B cell (primary cell): ENCODE data around the gene ANLN. TPM values are rescaled to one million over a fixed set of nuclear protein-coding genes. Genes with fewer than 3 reads are reported as not detected.

Source experiments
- ATAC-seq: fragments of 200-7000 bp; cut with Tn5 transposase; one replicate; pipeline ENCODE4 v1.10.0; 2021; ENCODE audit warnings: low read depth, mild to moderate bottlenecking, moderate number of reproducible peaks, moderate library complexity
- CTCF ChIA-PET: fragments of 350-600 bp; sonication (Branson Sonifier 250); formaldehyde crosslinking; loops from one replicate; lab custom pipeline; 2021; ENCODE audit warnings: antibody characterized with exemption, inconsistent platforms; lab: Charles Lee
- POLR2A ChIA-PET: fragments of 350-600 bp; sonication (Branson Sonifier 250); formaldehyde crosslinking; loops from one replicate; lab custom pipeline; 2021; ENCODE audit warnings: antibody characterized with exemption; lab: Charles Lee
- DNase-seq: peaks from one replicate; pipeline ENCODE4 v3.0.0; 2013
- H2AFZ ChIP-seq: 2 replicates; pipeline ENCODE4 v1.6.1; 2012; ENCODE audit warnings: mild to moderate bottlenecking, low read depth, low read length; ENCODE audit not compliant: insufficient read depth, poor library complexity, severe bottlenecking
- H3K27ac ChIP-seq, 2 donors: 1 replicate in 1 of 2; 2 replicates in 1 of 2; pipeline ENCODE4 v1.5.1; 2012 to 2013; ENCODE audit warnings: low read length in 2 of 2, mild to moderate bottlenecking in 2 of 2, moderate library complexity in 1 of 2
- H3K27me3 ChIP-seq, 4 experiments: fragments of 200-600 bp in 1 of 4; sonication (generic) in 1 of 4; replicated peaks in 1 of 4; 1 replicate in 2 of 4; 2 replicates in 2 of 4; pipeline versions ENCODE4 v1.6.1 to v1.7.0; 2013 to 2016; ENCODE audit warnings: low read length in 3 of 4, mild to moderate bottlenecking in 2 of 4, mixed read lengths in 1 of 4, moderate library complexity in 1 of 4; ENCODE audit not compliant: insufficient read depth in 4 of 4, control insufficient read depth in 3 of 4; ENCODE audit errors: control extremely low read depth in 1 of 4
- H3K36me3 ChIP-seq, 2 experiments: replicated peaks in 1 of 2; 1 replicate in 1 of 2; 2 replicates in 1 of 2; pipeline versions ENCODE4 v1.6.1 to v1.7.1; 2013; ENCODE audit warnings: low read length in 1 of 2; ENCODE audit not compliant: insufficient read depth in 2 of 2, control insufficient read depth in 1 of 2; ENCODE audit errors: control extremely low read depth in 1 of 2, extremely low read depth in 1 of 2
- H3K4me1 ChIP-seq, 2 donors: fragments of 200-600 bp in 1 of 2; sonication (generic) in 1 of 2; 1 replicate in 1 of 2; 2 replicates in 1 of 2; pipeline versions ENCODE4 v1.5.1 to v1.6.1; 2013 to 2017; ENCODE audit warnings: low read length in 2 of 2; ENCODE audit not compliant: control insufficient read depth in 2 of 2, insufficient read depth in 2 of 2
- H3K4me2 ChIP-seq: replicated peaks from 2 replicates; pipeline ENCODE3; 2012; ENCODE audit warnings: mild to moderate bottlenecking, low read depth, low read length; ENCODE audit not compliant: poor library complexity, severe bottlenecking
- H3K4me3 ChIP-seq, 5 experiments: fragments of 200-600 bp in 1 of 5; sonication (generic) in 1 of 5; 1 replicate in 3 of 5; 2 replicates in 2 of 5; pipeline versions ENCODE4 v1.5.1 to v1.7.0; 2011 to 2016; ENCODE audit warnings: low read length in 4 of 5, mild to moderate bottlenecking in 4 of 5, low read depth in 2 of 5, control low read depth in 1 of 5, moderate library complexity in 1 of 5; ENCODE audit not compliant: insufficient read depth in 1 of 5; ENCODE audit errors: control extremely low read depth in 1 of 5, extremely low read depth in 1 of 5
- H3K79me2 ChIP-seq: fragments of 200-600 bp; sonication (generic); one replicate; pipeline ENCODE4 v1.6.0; 2016; ENCODE audit warnings: low read length; ENCODE audit not compliant: control insufficient read depth, insufficient read depth
- H3K9ac ChIP-seq: fragments of 200-600 bp; sonication (generic); 2 replicates; pipeline ENCODE4 v1.6.1; 2017; ENCODE audit warnings: mild to moderate bottlenecking, low read length, moderate library complexity
- H3K9me3 ChIP-seq, 3 donors: one replicate each; pipeline versions ENCODE4 v1.6.1 to v1.7.1; 2013; ENCODE audit warnings: low read length in 2 of 3; ENCODE audit not compliant: control insufficient read depth in 2 of 3, insufficient read depth in 1 of 3; ENCODE audit errors: control extremely low read depth in 1 of 3
- H4K20me1 ChIP-seq: 2 replicates; pipeline ENCODE4 v1.6.0; 2012; ENCODE audit warnings: mild to moderate bottlenecking, low read length; ENCODE audit not compliant: insufficient read depth, control insufficient read depth, poor library complexity, severe bottlenecking
- H3K27ac Mint-ChIP-seq: one replicate; pipeline ENCODE4 v1.8.0; 2021; ENCODE audit warnings: mixed read lengths
- H3K27me3 Mint-ChIP-seq: one replicate; pipeline ENCODE4 v1.8.0; 2021; ENCODE audit warnings: mixed read lengths
- H3K4me1 Mint-ChIP-seq: one replicate; pipeline ENCODE4 v1.8.0; 2021; ENCODE audit warnings: mixed read lengths
- H3K4me3 Mint-ChIP-seq: one replicate; pipeline ENCODE4 v1.8.0; 2021; ENCODE audit warnings: mixed read lengths
- H3K9me3 Mint-ChIP-seq: one replicate; pipeline ENCODE4 v1.8.0; 2022; ENCODE audit warnings: mixed read lengths; ENCODE audit not compliant: insufficient read depth
- CTCF ChIP-seq: fragments of 200-600 bp; IDR thresholded peaks from one replicate; pipeline ENCODE4 v1.8.0; 2022; ENCODE audit warnings: antibody characterized with exemption, mild to moderate bottlenecking
- EZH2 ChIP-seq: IDR thresholded peaks from 2 replicates; pipeline ENCODE4 v1.6.1; 2012; ENCODE audit warnings: borderline replicate concordance, low read depth, mild to moderate bottlenecking, moderate library complexity, low read length; ENCODE audit not compliant: insufficient read depth, poor library complexity, severe bottlenecking
- WGBS: methylation state at CpG from one replicate; pipeline ENCODE4 v1.1.5; 2013; ENCODE audit warnings: missing lambda C conversion rate; ENCODE audit not compliant: insufficient coverage; 5-methylcytosine and 5-hydroxymethylcytosine counted together
- intact Hi-C: fragments of 100-400 bp; cut with micrococcal nuclease; formaldehyde crosslinking; loops from one replicate; pipeline ENCODE4 v1.10.0; 2022
- polyA plus RNA-seq: library from polyadenylated mRNA; depleted of rRNA; stranded (reverse); fragments of >200 nt; gene quantifications from 2 replicates; pipeline ENCODE4 v1.2.3, GENCODE V29; 2012
- total RNA-seq, 2 donors: library from RNA; stranded (reverse); fragments of 120-200 nt in 1 of 2; gene quantifications; 1 replicate in 1 of 2; 2 replicates in 1 of 2; pipeline versions ENCODE4 v1.2.3 to v1.2.4, GENCODE V29; 2013 to 2022

ANLN gene
- total and polyA plus RNA-seq, 2 donors (not counting 1 experiment from before 2014, with no cell fraction given), result 0.19 to 0.32 TPM

DNA sequence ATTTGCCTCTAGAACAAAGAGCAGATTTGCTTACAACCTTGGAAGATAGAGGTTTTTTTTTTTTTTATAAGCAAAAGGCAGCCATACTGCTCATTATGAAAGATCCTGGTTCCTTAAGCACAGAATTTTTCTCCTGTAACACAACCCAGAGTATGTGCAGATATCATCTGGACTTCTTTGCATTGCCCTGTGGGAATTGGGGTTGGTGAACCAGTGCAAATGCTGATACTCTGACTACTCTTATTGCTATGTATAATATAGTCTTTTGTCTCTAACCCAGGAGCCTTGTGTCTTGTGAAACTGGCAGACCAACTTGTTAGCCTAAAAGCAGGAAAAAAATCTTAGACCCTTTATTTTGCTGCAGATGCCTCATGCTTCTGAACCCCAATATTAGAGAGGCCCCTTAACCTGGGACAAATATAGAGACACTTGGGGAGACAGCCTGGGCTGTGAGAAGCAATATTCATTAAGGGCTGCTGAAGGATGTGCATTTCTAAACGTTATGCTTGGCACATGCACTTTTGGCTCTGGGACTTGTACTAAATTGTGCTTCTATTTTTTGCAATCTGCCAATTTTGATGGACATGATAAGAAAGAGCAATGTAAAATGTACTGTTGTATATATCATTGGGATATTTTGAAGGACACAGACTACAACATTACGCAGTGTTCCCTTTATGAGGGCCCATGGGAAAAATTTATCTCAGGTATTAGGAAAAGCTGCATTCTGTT, 78.9 kb downstream of the ANLN start:
- no peak overlapping the region for H3K4me2 ChIP-seq
- CTCF ChIA-PET, result no interaction called here
- no peaks in the 10 kb centered on the region for H4K20me1 ChIP-seq
- no peaks in the 10 kb centered on the region for H3K4me1 ChIP-seq
- DNase-seq (no peak), ATAC-seq (no peak)
- Mint-ChIP-seq H3K27me3 (peaks cover 17% of the 10 kb centered on the region), H3K4me1 (no peaks in the 10 kb centered on the region), H3K9me3 (no peaks in the 10 kb centered on the region), H3K4me3 (no peak overlapping the region), H3K27ac (no peak overlapping the region)
- no peak overlapping the region for H3K9ac ChIP-seq
- POLR2A ChIA-PET, result no interaction called here
- no peaks in the 10 kb centered on the region for H3K36me3 ChIP-seq
- H3K79me2 ChIP-seq, result no peaks in the 10 kb centered on the region
- no peak overlapping the region for H2AFZ ChIP-seq
- intact Hi-C loops, result no loop called here
- TF ChIP-seq EZH2 (no peak), CTCF (no peak)
- WGBS, result 83% methylated on average over 2 of the region's 2 CpGs
- H3K27me3 ChIP-seq, result no peaks in the 10 kb centered on the region
- H3K4me3 ChIP-seq, result no peak overlapping the region
- no peaks in the 10 kb centered on the region for H3K9me3 ChIP-seq
- no peak overlapping the region for H3K27ac ChIP-seq

GRCh38 chr7:36469236-36469635, 79.6 kb downstream of the ANLN start:
- no peak overlapping the region for H3K27ac Mint-ChIP-seq
- H3K9me3 ChIP-seq, result no peaks in the 10 kb centered on the region
- H3K9ac ChIP-seq, result no peak overlapping the region
- intact Hi-C loops, result no loop called here
- TF ChIP-seq CTCF, result no peak
- TF ChIP-seq EZH2, result no peak
- H3K36me3 ChIP-seq, result no peaks in the 10 kb centered on the region
- no peaks in the 10 kb centered on the region for H3K9me3 Mint-ChIP-seq
- H3K4me2 ChIP-seq, result no peak overlapping the region
- ChIA-PET POLR2A (no interaction called here), CTCF (no interaction called here)
- no peaks in the 10 kb centered on the region for H3K4me1 ChIP-seq
- no peak overlapping the region for H3K4me3 ChIP-seq
- no peak overlapping the region for H2AFZ ChIP-seq
- no peak overlapping the region for H3K27ac ChIP-seq
- H3K27me3 Mint-ChIP-seq, result peaks cover 14% of the 10 kb centered on the region
- no peaks in the 10 kb centered on the region for H3K27me3 ChIP-seq
- H4K20me1 ChIP-seq, result no peaks in the 10 kb centered on the region
- no peaks in the 10 kb centered on the region for H3K79me2 ChIP-seq
- H3K4me3 Mint-ChIP-seq, result no peak overlapping the region
- ATAC-seq, result no peak
- no peak for DNase-seq
- no peaks in the 10 kb centered on the region for H3K4me1 Mint-ChIP-seq
